HCT116 (cell line): ENCODE results near the gene LURAP1L. TPM values are rescaled to one million over a fixed set of nuclear protein-coding genes. Genes with fewer than 3 reads are reported as not detected.

ENCODE experiments used
- ATAC-seq: fragments of 200-7000 bp; cut with Tn5 transposase; 2 replicates; pipeline ENCODE4 v1.9.1; 2020; ENCODE audit warnings: mild to moderate bottlenecking, moderate library complexity
- BruUV-seq: library from RNA; stranded (reverse); fragments of 400-500 nt; replicated peaks from 2 replicates; lab custom pipeline; 2021; lab: Mats Ljungman, UMichigan
- CTCF ChIA-PET: fragments of 300-600 bp; sonication (Branson Sonifier 250); formaldehyde crosslinking; loops from one replicate; lab custom pipeline; 2021; ENCODE audit warnings: antibody characterized with exemption; lab: Charles Lee
- POLR2A ChIA-PET: fragments of 300-600, 350-600 bp; sonication (Branson Sonifier 250); formaldehyde crosslinking; loops from one replicate; lab custom pipeline; 2021; ENCODE audit warnings: antibody characterized with exemption; lab: Charles Lee
- RAD21 ChIA-PET, 2 experiments: fragments of 300-600 bp; sonication (Branson Sonifier 250); formaldehyde crosslinking; loops; one replicate each; lab custom pipeline; 2023; ENCODE audit warnings: low total read pairs in 2 of 2; ENCODE audit not compliant: uncharacterized antibody in 2 of 2, unreplicated experiment in 2 of 2, low non-redundant PET in 1 of 2; lab: Charles Lee
- DNase-seq: peaks from one replicate; pipeline ENCODE4 v3.0.0-alpha.2; 2010; ENCODE audit warnings: low read depth, low spot score
- H2AFZ ChIP-seq: fragments of 200-600 bp; shearing (Covaris generic), sonication (generic); 2 replicates; pipeline ENCODE4 v1.6.1; 2017; ENCODE audit warnings: low read depth, mixed run types, mixed read lengths, antibody characterized with exemption, low read length; ENCODE audit not compliant: poor library complexity, severe bottlenecking
- H3K27ac ChIP-seq: 2 replicates; pipeline ENCODE4 v1.5.1; 2012; ENCODE audit warnings: low read depth, low read length
- H3K27me3 ChIP-seq: fragments of 200-600 bp; sonication (generic); 2 replicates; pipeline ENCODE4 v1.6.1; 2016; ENCODE audit warnings: mixed run types, low read length, mixed read lengths; ENCODE audit not compliant: insufficient read depth
- H3K36me3 ChIP-seq, 2 experiments: fragments of 200-500 bp in 1 of 2; fragments of 200-600 bp in 1 of 2; sonication (Bioruptor generic) in 1 of 2; sonication (generic) in 1 of 2; 2 replicates each; pipeline versions ENCODE4 v1.5.1 to v1.6.1; 2014 to 2016; ENCODE audit warnings: low read length in 2 of 2, inconsistent platforms in 1 of 2, mixed read lengths in 1 of 2, mixed run types in 1 of 2; ENCODE audit not compliant: insufficient read depth in 2 of 2, control insufficient read depth in 1 of 2
- H3K4me1 ChIP-seq, 2 experiments: fragments of 200-600 bp in 1 of 2; sonication (generic) in 1 of 2; 2 replicates each; pipeline versions ENCODE4 v1.5.1 to v1.6.1; 2012 to 2017; ENCODE audit warnings: low read length in 2 of 2, inconsistent platforms in 1 of 2, mild to moderate bottlenecking in 1 of 2, mixed read lengths in 1 of 2, mixed run types in 1 of 2, moderate library complexity in 1 of 2; ENCODE audit not compliant: insufficient read depth in 2 of 2, control insufficient read depth in 1 of 2
- H3K4me2 ChIP-seq: fragments of 200-600 bp; sonication (generic); 2 replicates; pipeline ENCODE4 v1.6.1; 2017; ENCODE audit warnings: mixed run types, low read length, mixed read lengths
- H3K4me3 ChIP-seq, 2 experiments: fragments of 200-600 bp in 1 of 2; sonication (generic) in 1 of 2; replicated peaks in 1 of 2; 2 replicates each; pipeline ENCODE4 v1.5.1; 2011 to 2016; ENCODE audit warnings: low read length in 2 of 2, control low read depth in 1 of 2, low read depth in 1 of 2, mild to moderate bottlenecking in 1 of 2, mixed read lengths in 1 of 2, mixed run types in 1 of 2
- H3K79me2 ChIP-seq: fragments of 200-600 bp; sonication (generic); 2 replicates; pipeline ENCODE4 v1.6.1; 2017; ENCODE audit warnings: mild to moderate bottlenecking, mixed run types, low read length, moderate library complexity, mixed read lengths; ENCODE audit not compliant: insufficient read depth
- H3K9ac ChIP-seq: fragments of 200-600 bp; sonication (generic); 2 replicates; pipeline ENCODE4 v1.6.1; 2016; ENCODE audit warnings: low read length, mixed read lengths
- H3K9me2 ChIP-seq: fragments of 200-600 bp; sonication (generic), shearing (Covaris generic); 2 replicates; pipeline ENCODE4 v1.6.1; 2017; ENCODE audit warnings: mixed run types, mild to moderate bottlenecking, moderate library complexity; ENCODE audit not compliant: insufficient read depth
- H3K9me3 ChIP-seq, 2 experiments: fragments of 200-500 bp in 1 of 2; fragments of 200-600 bp in 1 of 2; sonication (Bioruptor generic) in 1 of 2; sonication (generic) in 1 of 2; 2 replicates each; pipeline ENCODE4 v1.6.1; 2014 to 2017; ENCODE audit warnings: low read length in 2 of 2, mixed read lengths in 2 of 2, inconsistent platforms in 1 of 2, low read depth in 1 of 2, mild to moderate bottlenecking in 1 of 2, mixed run types in 1 of 2, moderate library complexity in 1 of 2; ENCODE audit not compliant: control insufficient read depth in 1 of 2, insufficient read depth in 1 of 2
- H4K20me1 ChIP-seq: fragments of 200-600 bp; sonication (generic), shearing (Covaris generic); 2 replicates; pipeline ENCODE4 v1.6.1; 2017; ENCODE audit warnings: mixed run types, mild to moderate bottlenecking, moderate library complexity; ENCODE audit not compliant: insufficient read depth
- CBX3 ChIP-seq: IDR thresholded peaks from 2 replicates; pipeline ENCODE4 v1.6.1; 2012; ENCODE audit warnings: low read depth
- CEBPB ChIP-seq: IDR thresholded peaks from 2 replicates; pipeline ENCODE4 v1.6.1; 2012; ENCODE audit warnings: low read depth
- EGR1 ChIP-seq: IDR thresholded peaks from 2 replicates; pipeline ENCODE4 v1.6.1; 2012; ENCODE audit warnings: low read depth
- EZH2 ChIP-seq: fragments of 200-600 bp; sonication (generic); IDR thresholded peaks from 2 replicates; pipeline ENCODE4 v1.6.1; 2017; ENCODE audit warnings: antibody characterized with exemption, mixed run types
- EZH2phosphoT487 ChIP-seq: fragments of 200-600 bp; IDR thresholded peaks from 2 replicates; pipeline ENCODE4 v1.6.1; 2018; ENCODE audit warnings: antibody characterized with exemption, borderline replicate concordance
- FOSL1 ChIP-seq: IDR thresholded peaks from 2 replicates; pipeline ENCODE4 v1.6.1; 2012; ENCODE audit warnings: low read depth
- JUND ChIP-seq: IDR thresholded peaks from 2 replicates; pipeline ENCODE4 v1.6.1; 2012
- POLR2A ChIP-seq: IDR thresholded peaks from 2 replicates; pipeline ENCODE4 v1.7.0; 2011; ENCODE audit warnings: borderline replicate concordance; ENCODE audit not compliant: insufficient read depth, insufficient read length; ENCODE audit errors: extremely low read depth
- POLR2AphosphoS5 ChIP-seq: IDR thresholded peaks from 2 replicates; pipeline ENCODE4 v1.6.1; 2011; ENCODE audit warnings: mild to moderate bottlenecking, low read depth, low read length, moderate library complexity
- RAD21 ChIP-seq: IDR thresholded peaks from 2 replicates; pipeline ENCODE4 v1.6.1; 2012; ENCODE audit warnings: low read depth, mild to moderate bottlenecking
- SIN3A ChIP-seq: IDR thresholded peaks from 2 replicates; pipeline ENCODE4 v1.6.1; 2012; ENCODE audit warnings: low read depth
- SP1 ChIP-seq: IDR thresholded peaks from 2 replicates; pipeline ENCODE4 v1.6.1; 2012; ENCODE audit warnings: low read depth
- SRF ChIP-seq: IDR thresholded peaks from 2 replicates; pipeline ENCODE4 v1.6.1; 2012; ENCODE audit warnings: low read depth
- TCF7L2 ChIP-seq: IDR thresholded peaks from 2 replicates; pipeline ENCODE4 v1.7.0; 2011; ENCODE audit warnings: borderline replicate concordance, inconsistent platforms; ENCODE audit not compliant: insufficient read depth, insufficient read length; ENCODE audit errors: extremely low read depth
- YY1 ChIP-seq: IDR thresholded peaks from 2 replicates; pipeline ENCODE4 v1.6.1; 2011; ENCODE audit warnings: low read length, low read depth, moderate library complexity, mild to moderate bottlenecking; ENCODE audit not compliant: insufficient replicate concordance; ENCODE audit errors: extremely low read depth
- ZFX ChIP-seq: fragments of 450-650 bp; IDR thresholded peaks from 2 replicates; pipeline ENCODE4 v1.6.1; 2017
- ZNF274 ChIP-seq: fragments of 200-500 bp; sonication (Bioruptor generic); IDR thresholded peaks from 2 replicates; pipeline ENCODE4 v1.6.1; 2014; ENCODE audit warnings: mild to moderate bottlenecking, low read depth, low read length, inconsistent platforms
- intact Hi-C: fragments of 100-400 bp; cut with micrococcal nuclease; formaldehyde crosslinking; loops from 2 replicates; pipeline ENCODE4 v1.10.0; 2022
- total RNA-seq: library from RNA; stranded (reverse); gene quantifications from one replicate; pipeline ENCODE4 v1.2.1, GENCODE V29; 2021; ENCODE audit not compliant: unreplicated experiment
- TF ChIP-seq, protein P1 (sequence below): IDR thresholded peaks from 2 replicates; pipeline ENCODE4 v1.6.1; 2012
- TF ChIP-seq, protein P2 (sequence below): IDR thresholded peaks from 2 replicates; pipeline ENCODE4 v1.6.1; 2012
- TF ChIP-seq, protein P3 (sequence below), 3 experiments: fragments of 200-600 bp in 1 of 3; sonication (generic) in 1 of 3; IDR thresholded peaks in 2 of 3; conservative IDR thresholded peaks in 1 of 3; 2 replicates each; pipeline ENCODE4 v1.5.1; 2012 to 2017; ENCODE audit warnings: low read depth in 2 of 3, low read length in 2 of 3, antibody characterized with exemption in 1 of 3, borderline replicate concordance in 1 of 3, control low read depth in 1 of 3, mild to moderate bottlenecking in 1 of 3, mixed read lengths in 1 of 3, mixed run types in 1 of 3, moderate library complexity in 1 of 3; ENCODE audit not compliant: insufficient read depth in 1 of 3
- TF ChIP-seq, protein P4 (sequence below): IDR thresholded peaks from 2 replicates; pipeline ENCODE4 v1.6.1; 2011; ENCODE audit warnings: mild to moderate bottlenecking, low read length, moderate library complexity; ENCODE audit not compliant: insufficient replicate concordance; ENCODE audit errors: extremely low read depth

Gene LURAP1L
- total RNA-seq, 1 experiment from 2014 or later, result 13.3 TPM

DNA sequence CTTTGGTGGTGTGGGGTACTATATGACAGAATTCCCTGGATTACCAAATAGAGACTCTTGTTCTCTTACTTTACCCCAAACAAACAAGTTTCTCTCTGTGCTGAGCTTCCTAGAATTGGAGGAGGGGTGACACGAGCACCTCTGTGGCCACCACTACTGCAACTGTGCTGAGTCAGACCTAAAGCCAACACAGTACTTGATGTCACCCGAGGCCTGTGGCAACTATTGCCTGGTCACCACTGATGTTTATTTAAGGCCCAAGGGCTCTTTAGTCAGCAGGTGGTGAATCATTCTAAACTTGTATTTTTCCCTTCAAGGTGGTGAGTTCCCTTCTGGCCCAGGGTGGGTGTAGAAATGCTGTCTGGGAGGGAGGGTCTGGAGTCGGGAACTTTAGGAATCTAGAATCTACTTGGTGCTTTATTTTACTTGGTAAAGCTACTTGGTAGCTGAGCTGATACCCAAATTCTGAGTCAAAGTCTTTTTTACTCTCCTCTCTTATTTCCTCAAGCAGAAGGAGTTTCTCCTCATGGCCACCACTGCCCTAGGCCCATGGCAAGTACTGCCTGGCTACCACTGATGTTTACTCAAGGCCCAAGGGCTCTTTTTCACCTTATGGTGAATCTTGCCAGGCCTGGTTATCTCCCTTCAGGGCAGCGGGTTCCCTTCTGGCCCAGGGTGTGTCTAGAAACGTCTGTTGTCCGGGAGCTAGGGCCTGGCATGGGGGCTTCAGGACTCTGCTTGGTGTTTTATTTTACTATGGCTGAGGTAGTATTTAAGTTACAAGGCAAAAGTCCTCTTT, 9.8 kb downstream of the LURAP1L start (continued):
- peak; percentile 93 for TF ChIP-seq JUND
- peak; percentile 49 for TF ChIP-seq ZFX
- peak; percentile 57 for TF ChIP-seq YY1
- peak; percentile 90 for TF ChIP-seq CEBPB
- TF ChIP-seq FOSL1, result peak; percentile 91
- no peak for TF ChIP-seq ZNF274

DNA sequence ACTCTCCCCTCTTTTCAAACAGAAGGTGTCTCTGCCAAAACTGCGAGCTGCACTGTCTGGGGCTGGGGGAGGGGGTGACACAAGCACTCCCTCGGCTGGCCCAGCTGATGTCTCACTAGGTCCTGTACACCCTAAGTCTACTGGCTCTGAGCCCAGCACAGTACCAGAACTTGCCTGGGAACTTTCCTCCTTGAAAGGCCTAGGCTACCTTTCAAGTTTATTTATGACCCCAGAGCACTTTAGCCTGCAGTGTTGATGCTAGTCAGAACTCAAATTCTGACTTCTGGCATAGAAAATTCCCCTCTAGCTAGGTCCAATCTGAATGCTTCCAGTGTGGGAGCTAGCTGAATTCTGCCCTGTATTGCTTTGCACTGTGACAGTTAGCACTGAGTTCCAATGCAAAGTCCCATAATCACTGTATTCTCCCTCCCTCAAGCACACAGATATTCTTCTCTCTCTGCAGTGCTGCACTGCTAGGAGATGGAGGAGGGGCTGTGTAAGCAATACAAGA, 10.5 kb downstream of the LURAP1L start:
- no TSS peak for BruUV-seq
- peak; percentile 60 for DNase-seq
- peak overlapping the region; percentile 11 to 19; a peak in 2 of 4 replicates for H3K4me3 ChIP-seq
- H3K79me2 ChIP-seq, result no peaks in the 10 kb centered on the region
- H3K36me3 ChIP-seq, result no peaks in the 10 kb centered on the region
- H2AFZ ChIP-seq, result no peak overlapping the region
- ChIA-PET RAD21 (interaction anchor here in 1 of 2 experiments (1.0 to 1.9 kb wide), 2 partner anchors 9 to 30 kb away, joined by 3 to 8 read pairs; no protein-coding TSS in a partner anchor), POLR2A (interaction anchor here (0.8 to 2.5 kb wide), 5 partner anchors 9 to 61 kb away, joined by 3 to 21 read pairs (median 4); partner anchors contain the start of gene LURAP1L), CTCF (no interaction called here)
- intact Hi-C loops, result no loop called here
- H3K4me2 ChIP-seq, result peak overlapping the region; percentile 72
- peaks cover 29 to 31% of the 10 kb centered on the region in 2 experiments for H3K4me1 ChIP-seq
- peak; percentile 70 for ATAC-seq
- no peaks in the 10 kb centered on the region for H4K20me1 ChIP-seq
- no peaks in the 10 kb centered on the region for H3K9me2 ChIP-seq
- peak overlapping the region; percentile 59 for H3K9ac ChIP-seq
- no peaks in the 10 kb centered on the region for H3K27me3 ChIP-seq
- H3K9me3 ChIP-seq, result no peaks in the 10 kb centered on the region
- peak overlapping the region; percentile 97 for H3K27ac ChIP-seq
- TF ChIP-seq CBX3 (no peak), TCF7L2 (peak; percentile 48), SIN3A (no peak), JUND (peak; percentile 40), POLR2AphosphoS5 (peak; percentile 34; the same call in 1 of the 2 replicates), RAD21 (peak; percentile 2; the same call in 1 of the 2 replicates), POLR2A (no peak), EZH2phosphoT487 (no peak), EZH2 (no peak), EGR1 (no peak), CEBPB (no peak), ZFX (0 out of 2 replicates have a peak, but pooled peaks have one; percentile 17), SP1 (peak; percentile 43; the same call in 1 of the 2 replicates), SRF (no peak)
- TF ChIP-seq, protein P1, sequence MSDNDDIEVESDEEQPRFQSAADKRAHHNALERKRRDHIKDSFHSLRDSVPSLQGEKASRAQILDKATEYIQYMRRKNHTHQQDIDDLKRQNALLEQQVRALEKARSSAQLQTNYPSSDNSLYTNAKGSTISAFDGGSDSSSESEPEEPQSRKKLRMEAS, result no peak
- TF ChIP-seq, protein P2, sequence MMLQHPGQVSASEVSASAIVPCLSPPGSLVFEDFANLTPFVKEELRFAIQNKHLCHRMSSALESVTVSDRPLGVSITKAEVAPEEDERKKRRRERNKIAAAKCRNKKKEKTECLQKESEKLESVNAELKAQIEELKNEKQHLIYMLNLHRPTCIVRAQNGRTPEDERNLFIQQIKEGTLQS, result no peak
- TF ChIP-seq, protein P3, sequence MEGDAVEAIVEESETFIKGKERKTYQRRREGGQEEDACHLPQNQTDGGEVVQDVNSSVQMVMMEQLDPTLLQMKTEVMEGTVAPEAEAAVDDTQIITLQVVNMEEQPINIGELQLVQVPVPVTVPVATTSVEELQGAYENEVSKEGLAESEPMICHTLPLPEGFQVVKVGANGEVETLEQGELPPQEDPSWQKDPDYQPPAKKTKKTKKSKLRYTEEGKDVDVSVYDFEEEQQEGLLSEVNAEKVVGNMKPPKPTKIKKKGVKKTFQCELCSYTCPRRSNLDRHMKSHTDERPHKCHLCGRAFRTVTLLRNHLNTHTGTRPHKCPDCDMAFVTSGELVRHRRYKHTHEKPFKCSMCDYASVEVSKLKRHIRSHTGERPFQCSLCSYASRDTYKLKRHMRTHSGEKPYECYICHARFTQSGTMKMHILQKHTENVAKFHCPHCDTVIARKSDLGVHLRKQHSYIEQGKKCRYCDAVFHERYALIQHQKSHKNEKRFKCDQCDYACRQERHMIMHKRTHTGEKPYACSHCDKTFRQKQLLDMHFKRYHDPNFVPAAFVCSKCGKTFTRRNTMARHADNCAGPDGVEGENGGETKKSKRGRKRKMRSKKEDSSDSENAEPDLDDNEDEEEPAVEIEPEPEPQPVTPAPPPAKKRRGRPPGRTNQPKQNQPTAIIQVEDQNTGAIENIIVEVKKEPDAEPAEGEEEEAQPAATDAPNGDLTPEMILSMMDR (IDR thresholded peaks at IDR 0.05 in 2 of 3, conservative IDR thresholded peaks at IDR 0.05 in 1 of 3; ENCODE audit: borderline replicate concordance in 1 of 3, insufficient read depth in 1 of 3, low read depth in 2 of 3, low read length in 2 of 3), result no peak
- TF ChIP-seq, protein P4, sequence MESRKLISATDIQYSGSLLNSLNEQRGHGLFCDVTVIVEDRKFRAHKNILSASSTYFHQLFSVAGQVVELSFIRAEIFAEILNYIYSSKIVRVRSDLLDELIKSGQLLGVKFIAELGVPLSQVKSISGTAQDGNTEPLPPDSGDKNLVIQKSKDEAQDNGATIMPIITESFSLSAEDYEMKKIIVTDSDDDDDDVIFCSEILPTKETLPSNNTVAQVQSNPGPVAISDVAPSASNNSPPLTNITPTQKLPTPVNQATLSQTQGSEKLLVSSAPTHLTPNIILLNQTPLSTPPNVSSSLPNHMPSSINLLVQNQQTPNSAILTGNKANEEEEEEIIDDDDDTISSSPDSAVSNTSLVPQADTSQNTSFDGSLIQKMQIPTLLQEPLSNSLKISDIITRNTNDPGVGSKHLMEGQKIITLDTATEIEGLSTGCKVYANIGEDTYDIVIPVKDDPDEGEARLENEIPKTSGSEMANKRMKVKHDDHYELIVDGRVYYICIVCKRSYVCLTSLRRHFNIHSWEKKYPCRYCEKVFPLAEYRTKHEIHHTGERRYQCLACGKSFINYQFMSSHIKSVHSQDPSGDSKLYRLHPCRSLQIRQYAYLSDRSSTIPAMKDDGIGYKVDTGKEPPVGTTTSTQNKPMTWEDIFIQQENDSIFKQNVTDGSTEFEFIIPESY, result no peak
